Heart right ventricle (tissue), 16 donors: ENCODE data around the gene HMG20A. TPM values are rescaled to one million over a fixed set of nuclear protein-coding genes. Genes with fewer than 3 reads are reported as not detected.

ENCODE experiments used
- ATAC-seq, 8 donors: fragments of 200-7000 bp; cut with Tn5 transposase; one replicate each; pipeline ENCODE4 v1.9.1; 2020; ENCODE audit warnings: mild to moderate bottlenecking in 8 of 8, moderate library complexity in 8 of 8, moderate number of reproducible peaks in 1 of 8
- DNase-seq, 2 donors: peaks; one replicate each; pipeline ENCODE4 v3.0.0-alpha.2; 2020
- H3K27ac ChIP-seq, 10 donors: fragments of 200-600 bp; sonication (generic) in 2 of 10; one replicate each; pipeline versions ENCODE4 v1.5.0 to v1.8.0; 2020 to 2022; ENCODE audit warnings: mild to moderate bottlenecking in 3 of 10
- H3K27me3 ChIP-seq, 7 donors: fragments of 200-600 bp; one replicate each; pipeline ENCODE4 v1.8.0; 2021 to 2022; ENCODE audit warnings: mild to moderate bottlenecking in 2 of 7
- H3K36me3 ChIP-seq, 9 donors: fragments of 200-600 bp; sonication (generic) in 1 of 9; one replicate each; pipeline versions ENCODE4 v1.5.0 to v1.8.0; 2020 to 2022; ENCODE audit warnings: mild to moderate bottlenecking in 2 of 9
- H3K4me1 ChIP-seq, 9 donors: fragments of 200-600 bp; sonication (generic) in 1 of 9; one replicate each; pipeline versions ENCODE4 v1.5.0 to v1.8.0; 2020 to 2022; ENCODE audit warnings: mild to moderate bottlenecking in 4 of 9
- H3K4me3 ChIP-seq, 10 donors: fragments of 200-600 bp; sonication (generic) in 2 of 10; one replicate each; pipeline versions ENCODE4 v1.5.0 to v1.8.0; 2020 to 2022; ENCODE audit warnings: mild to moderate bottlenecking in 7 of 10, moderate library complexity in 2 of 10
- H3K9me3 ChIP-seq, 11 donors: fragments of 200-600 bp in 10 of 11; sonication (generic) in 2 of 11; one replicate each; pipeline versions ENCODE4 v1.5.0 to v1.8.0; 2013 to 2022; ENCODE audit warnings: mild to moderate bottlenecking in 2 of 11, control low read depth in 1 of 11, moderate library complexity in 1 of 11
- CTCF ChIP-seq, 9 donors: fragments of 200-600 bp; sonication (generic) in 2 of 9; IDR thresholded peaks; one replicate each; pipeline versions ENCODE4 v1.5.0 to v1.8.0; 2021 to 2022; ENCODE audit warnings: antibody characterized with exemption in 9 of 9, mild to moderate bottlenecking in 5 of 9, moderate library complexity in 1 of 9
- WGBS, 2 donors: extraction: QIAGEN DNeasy Blood & Tissue Kit; methylation state at CpG; one replicate each; pipeline ENCODE4 v1.1.7; 2013; ENCODE audit warnings: inconsistent platforms in 1 of 2; 5-methylcytosine and 5-hydroxymethylcytosine counted together
- intact Hi-C, 10 donors: fragments of 100-400 bp; cut with DNase I; formaldehyde crosslinking; loops; one replicate each; pipeline versions ENCODE4 v1.11.1 to v1.14.2; 2022
- polyA plus RNA-seq, 2 donors: library from polyadenylated mRNA; stranded (reverse); fragments of 200-250 nt; gene quantifications; one replicate each; pipeline ENCODE4 v1.2.3, GENCODE V29; 2013
- total RNA-seq, 10 donors: library from RNA; stranded (reverse); fragmentation: NEBNext Ultra II Directional in 3 of 10; extraction: Animal tissue kit (Norgen Biotek cat#: 25700) in 3 of 10; gene quantifications; one replicate each; pipeline versions ENCODE4 v1.2.1 to v1.2.4, GENCODE V29; 2021 to 2023
- donor health status: Arrhythmogenic right ventricular cardiomyopathy.
- donor health status: ischemic (EF 13 %, LVEDD 7.1; RV severe dilation, severe dysfunction).
- donor health status: healthy with polysubstance abuse.
- donor health status: DM: no; HTN: yes; CAD: no.
- donor health status: DM: no; HTN: no; CAD: no.
- donor health status: ischemic (EF 25% LVEDD 6.9; RV normal size, moderate dysfunction).
- donor health status: ischemic (EF 25% LVEDD 5.7; RV mildly dilated, moderate dysfunction).
- donor health status: healthy.
- donor health status: DM: yes; HTN: yes; CAD: no.
- donor health status: Ischemic cardiomyopathy.
- donor health status: ischemic (EF 35%, LVEDD 5.7; RV mildly dilated, moderate dysfunction).
- donor health status: nonischemic (EF 11% LVEDD 7.7; RV severe dilation, severe dysfunction).
- donor health status: DM: yes; HTN: yes; CAD: no.
- donor health status: PGD.
- donor health status: ischemic (EF 29% LVEDD 5.4; RV normal size, mild dysfunction).
- donor health status: nonischemic (EF 23%, LVEDD 6.1; RV moderate dilation, normal function).

HMG20A gene
- total and polyA plus RNA-seq, 12 donors = 9.9 to 60.2 (median 37.5) TPM

- no peak for DNase-seq
- Histone ChIP-seq H3K36me3 (peaks cover 0 to 31% (median 9%) of the 10 kb centered on the region in 9 donors), H3K4me3 (no peak overlapping the region), H3K27me3 (no peaks in the 10 kb centered on the region), H3K4me1 (peaks cover 6 to 69% (median 51%) of the 10 kb centered on the region in 9 donors), H3K9me3 (no peaks in the 10 kb centered on the region), H3K27ac (peak overlapping the region in 8 of 10 donors; percentile 68 to 87 (median 80))
- TF ChIP-seq CTCF (IDR thresholded peaks at IDR 0.05) = no peak
- ATAC-seq = no peak
- intact Hi-C loops = no loop called here
Observed at GRCh38 chr15:77487888-77488287, 67.2 kb downstream of the HMG20A start.

GRCh38 chr15:77489647-77490046 lies 69.0 kb downstream of the HMG20A start:
- intact Hi-C loops = loop anchor here in 3 of 10 donors (5.0 to 10.0 kb wide), 3 partner anchors 72 to 365 kb away; no protein-coding TSS in a partner anchor
- TF ChIP-seq CTCF (IDR thresholded peaks at IDR 0.05) = no peak
- Histone ChIP-seq H3K4me3 (no peak overlapping the region), H3K9me3 (no peaks in the 10 kb centered on the region), H3K27ac (peak overlapping the region in 1 of 10 donors; percentile 27), H3K36me3 (peaks cover 0 to 14% (median 5%) of the 10 kb centered on the region in 9 donors), H3K27me3 (no peaks in the 10 kb centered on the region), H3K4me1 (peaks cover 6 to 73% (median 54%) of the 10 kb centered on the region in 9 donors)
- no peak for DNase-seq
- ATAC-seq = no peak
- WGBS, 2 donors = 89 to 92% methylated on average over 5 of the region's 5 CpGs

- 64 to 67% methylated on average over 3 of the region's 3 CpGs for WGBS, 2 donors
Observed at GRCh38 chr15:77493324-77493907, 72.7 kb downstream of the HMG20A start.

More at GRCh38 chr15:77493324-77493907, 72.7 kb downstream of the HMG20A start:
- no peak overlapping the region for H3K4me3 ChIP-seq
- H3K9me3 ChIP-seq = no peaks in the 10 kb centered on the region
- TF ChIP-seq CTCF (IDR thresholded peaks at IDR 0.05) = no peak
- peak overlapping the region in 7 of 10 donors; percentile 11 to 96 (median 88) for H3K27ac ChIP-seq
- intact Hi-C loops = loop anchor here in 3 of 10 donors (5.0 to 10.0 kb wide), 3 partner anchors 76 to 369 kb away; no protein-coding TSS in a partner anchor
- H3K27me3 ChIP-seq = no peaks in the 10 kb centered on the region
- ATAC-seq (no peak), DNase-seq (no peak)
- H3K36me3 ChIP-seq = no peaks in the 10 kb centered on the region
- peaks cover 20 to 75% (median 66%) of the 10 kb centered on the region in 9 donors for H3K4me1 ChIP-seq
